Stimulated activated CD4-positive, alpha-beta T cell treated with anti-CD3 and anti-CD28 coated beads, Interleukin-1b, Interleukin-23, amount 100 ng/mL, for 1 hour (primary cell): ENCODE measurements around the gene AQP12A.
"Not testable (repeated sequence)": the region's sequence is repeated elsewhere in the genome, so short reads cannot be mapped to it uniquely, and the experiment has no call there.

Source experiments
- DNase-seq, 2 donors: peaks; one replicate each; pipeline ENCODE4 v3.0.0-alpha.2; 2020; ENCODE audit warnings: low read depth in 2 of 2

Gene AQP12A

GRCh38 chr2:240659883-240660282 lies 31.8 kb upstream of the AQP12A start:
- not testable (repeated sequence) for DNase-seq

DNA sequence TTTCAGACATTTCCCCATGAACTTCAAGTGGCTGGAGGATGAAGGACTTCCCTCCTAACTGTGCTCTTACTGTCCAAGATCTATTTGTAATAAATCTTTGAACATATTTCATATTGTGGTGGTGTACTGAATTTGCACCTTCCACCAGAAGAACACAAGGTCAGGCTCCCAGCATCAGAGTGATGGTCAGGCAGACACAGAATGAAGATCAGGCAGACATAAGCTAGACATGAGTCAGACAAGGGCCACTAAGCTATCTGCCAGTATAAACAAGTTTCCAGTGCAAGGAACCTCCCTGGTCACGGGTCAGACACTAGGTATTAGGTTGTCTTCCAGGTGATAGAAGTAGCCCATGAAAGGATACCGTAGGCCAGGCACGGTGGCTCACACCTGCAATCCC lies 29.0 kb upstream of the AQP12A start:
- no peak for DNase-seq

- no peak for DNase-seq
Measured at GRCh38 chr2:240663546-240664190, 28.0 kb upstream of the AQP12A start.

GRCh38 chr2:240664622-240665021 lies 27.0 kb upstream of the AQP12A start:
- DNase-seq = no peak

DNA sequence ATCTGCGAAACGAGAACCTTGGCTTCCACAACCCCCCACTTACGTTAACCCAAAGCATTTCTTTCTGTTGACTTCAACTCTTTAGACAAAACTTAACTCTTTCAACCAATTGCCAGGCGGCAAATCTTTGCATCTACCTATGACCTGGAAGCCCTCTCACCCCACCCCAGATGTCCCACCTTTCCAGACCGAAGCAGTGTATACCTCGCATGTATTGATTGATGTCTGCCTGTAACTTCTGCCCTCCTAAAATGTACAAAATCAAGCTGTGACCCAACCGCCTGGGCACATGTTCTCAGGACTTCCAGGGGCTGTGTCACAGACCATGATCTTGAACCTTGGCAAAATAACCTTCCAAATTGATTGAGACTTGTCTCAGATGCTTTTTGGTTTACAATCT lies 21.3 kb upstream of the AQP12A start:
- DNase-seq = no peak

- DNase-seq = no peak
Measured at GRCh38 chr2:240670950-240671349, 20.7 kb upstream of the AQP12A start.

GRCh38 chr2:240672076-240672700 lies 19.5 kb upstream of the AQP12A start:
- no peak for DNase-seq

- no peak for DNase-seq
Measured at GRCh38 chr2:240672701-240673190, 18.9 kb upstream of the AQP12A start.

DNA sequence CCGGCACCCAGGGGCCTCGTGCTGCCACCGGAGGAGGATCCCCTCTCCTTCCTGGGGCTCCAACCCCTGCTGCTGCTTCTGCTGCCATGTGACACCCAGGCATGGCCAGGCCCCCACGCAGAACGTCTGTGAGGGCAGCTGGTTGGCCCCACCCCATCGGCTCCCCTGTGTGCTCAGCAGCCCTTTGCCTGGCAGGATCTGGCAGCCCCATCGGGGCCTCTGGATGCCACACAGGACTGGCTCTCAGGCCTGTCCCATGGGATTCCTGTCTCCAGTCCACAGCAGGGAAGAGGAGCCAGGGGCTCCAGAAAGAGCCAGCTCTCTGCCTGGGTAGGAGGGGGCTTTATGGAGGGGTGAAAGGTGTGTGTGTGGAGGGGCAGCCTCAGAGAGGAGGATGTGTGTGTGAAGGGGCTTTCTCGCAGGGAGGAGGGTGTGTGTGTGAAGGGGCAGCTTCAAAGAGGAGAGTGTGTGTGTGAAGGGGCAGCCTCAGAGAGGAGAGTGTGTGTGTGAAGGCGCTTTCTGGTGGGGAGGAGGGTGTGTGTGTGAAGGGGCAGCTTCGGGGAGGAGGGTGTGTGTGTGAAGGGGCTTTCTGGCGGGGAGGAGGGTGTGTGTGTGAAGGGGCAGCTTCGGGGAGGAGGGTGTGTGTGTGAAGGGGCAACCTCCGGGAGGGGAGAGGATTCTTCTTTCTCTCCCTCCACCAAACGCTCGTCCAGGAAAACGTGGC lies 17.0 kb upstream of the AQP12A start:
- DNase-seq = not testable (repeated sequence)

DNA sequence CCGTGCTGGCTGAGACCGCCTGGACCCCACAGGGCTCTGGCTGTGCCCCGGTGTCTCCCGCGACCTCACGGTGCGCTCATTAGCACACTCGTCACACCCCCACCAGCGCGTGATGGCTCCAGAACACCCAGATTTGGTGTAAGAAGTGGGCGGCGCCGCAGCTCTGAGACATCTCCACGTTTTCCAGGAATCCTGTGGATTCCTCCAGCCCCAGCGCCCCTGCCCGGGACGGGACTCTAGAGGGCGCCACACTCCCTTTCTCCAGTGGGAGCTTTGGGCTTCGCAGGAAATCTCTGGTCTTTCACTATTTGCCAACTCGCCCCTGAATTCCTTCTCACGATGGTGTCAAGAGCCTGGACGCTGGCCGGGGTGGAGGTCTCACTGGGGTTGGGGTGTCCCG lies 16.3 kb upstream of the AQP12A start:
- DNase-seq = not testable (repeated sequence)

DNA sequence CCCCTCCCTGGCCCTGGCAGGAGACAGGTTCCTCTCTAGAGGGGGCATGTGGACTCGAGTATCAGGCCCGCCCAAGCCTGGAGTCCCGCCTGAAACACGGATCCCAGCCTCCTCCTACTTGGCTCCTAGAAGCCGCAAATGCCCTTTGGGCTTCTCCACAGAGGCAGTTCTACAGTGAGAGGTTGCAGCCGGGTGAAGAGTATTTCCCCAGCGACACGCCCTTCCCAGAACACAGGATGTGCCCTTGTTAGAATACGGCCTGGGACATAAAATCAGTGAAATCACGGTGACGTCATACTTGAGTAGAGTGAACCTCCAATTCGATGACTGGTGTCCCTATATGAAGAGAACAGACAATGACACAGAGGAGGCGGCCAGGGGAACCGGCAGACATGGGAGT lies 13.6 kb upstream of the AQP12A start:
- DNase-seq = not testable (repeated sequence)

GRCh38 chr2:240678909-240679308 lies 12.8 kb upstream of the AQP12A start:
- DNase-seq = not testable (repeated sequence)

DNA sequence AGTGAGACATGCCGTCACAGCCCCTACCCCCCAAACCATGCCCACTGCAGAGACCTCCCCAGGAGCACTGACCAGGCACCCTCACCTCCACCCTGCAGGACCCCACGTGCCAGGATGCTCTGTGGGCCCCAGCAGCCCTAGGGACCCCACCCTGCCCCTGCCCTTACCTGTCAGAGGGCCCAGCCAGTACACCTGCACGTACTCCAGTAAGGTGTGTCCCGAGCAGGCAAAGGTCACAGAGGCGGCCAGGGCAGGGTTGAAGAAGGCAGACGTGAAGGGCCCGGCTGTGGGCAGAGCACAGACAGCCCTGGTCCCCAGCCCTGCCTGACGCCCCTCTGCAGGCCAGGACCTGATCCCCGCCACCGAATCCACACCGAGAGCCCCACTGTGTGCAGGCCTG lies 11.5 kb upstream of the AQP12A start:
- not testable (repeated sequence) for DNase-seq

DNA sequence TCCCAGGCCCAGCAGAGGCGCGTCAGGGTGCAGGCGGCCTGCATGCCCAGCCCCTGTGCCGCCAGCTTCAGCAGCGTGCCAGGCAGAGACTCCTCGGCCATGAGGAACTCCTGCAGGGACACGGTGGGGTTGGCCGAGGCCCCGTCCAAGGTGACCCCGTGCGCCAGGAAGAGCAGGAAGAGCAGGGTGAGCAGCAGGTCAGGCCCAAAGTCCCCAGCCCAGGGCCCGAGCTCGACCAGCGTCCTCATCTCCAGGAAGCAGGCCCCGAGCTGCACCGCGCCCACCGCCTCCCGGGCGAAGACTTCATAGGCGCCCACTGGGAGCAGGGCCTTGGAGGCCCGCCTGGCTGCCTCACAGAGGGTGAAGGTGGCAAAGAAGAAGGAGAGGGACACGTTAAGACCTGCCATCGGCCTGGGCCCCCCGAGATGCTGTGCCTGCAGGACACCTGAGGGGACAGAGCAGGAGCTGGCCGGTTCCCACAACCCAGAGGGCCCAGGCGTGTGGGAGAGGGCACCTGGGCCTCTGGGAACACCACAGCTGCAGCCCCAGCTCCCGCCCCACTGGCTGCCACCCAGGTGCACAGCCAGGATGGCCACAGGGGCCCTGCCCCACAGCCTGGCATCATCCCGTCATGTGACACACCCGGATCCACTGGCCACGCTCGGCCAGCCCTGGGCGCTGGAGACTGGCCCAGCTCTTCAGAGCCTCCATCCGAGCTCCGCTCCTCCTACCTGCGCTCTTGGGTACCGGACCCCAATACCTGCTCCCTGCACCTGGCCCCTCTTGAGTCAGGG lies 9.0 kb upstream of the AQP12A start, which contains the start of gene AQP12B:
AQP12B (minus strand) TSS at position 455 of the 794 bp plus-strand sequence; CDS start at position 407, 48 bp downstream.
- DNase-seq = not testable (repeated sequence)

- not testable (repeated sequence) for DNase-seq
Measured at GRCh38 chr2:240683329-240683979, 8.2 kb upstream of the AQP12A start.

- DNase-seq = not testable (repeated sequence)
Measured at GRCh38 chr2:240683980-240684728, 7.5 kb upstream of the AQP12A start.

- DNase-seq = no peak
Measured at GRCh38 chr2:240685771-240686371, 5.8 kb upstream of the AQP12A start.

GRCh38 chr2:240686460-240686859 lies 5.2 kb upstream of the AQP12A start:
- no peak for DNase-seq

- no peak for DNase-seq
Measured at GRCh38 chr2:240687045-240687740, 4.5 kb upstream of the AQP12A start.
